Loucy (cell line): ENCODE measurements around the gene ALX1.

Experiments
- H2AFZ ChIP-seq: fragments of 200-600 bp; sonication (generic); 2 replicates; pipeline ENCODE4 v1.6.0; 2016; ENCODE audit warnings: antibody characterized with exemption, mild to moderate bottlenecking, low read length, moderate library complexity
- H3F3A ChIP-seq: fragments of 200-600 bp; 2 replicates; pipeline ENCODE4 v1.6.0; 2016; ENCODE audit warnings: antibody characterized with exemption, low read depth, mild to moderate bottlenecking
- H3K27me3 ChIP-seq: fragments of 200-600 bp; sonication (generic); 2 replicates; pipeline ENCODE4 v1.6.1; 2014; ENCODE audit warnings: low read length, mild to moderate bottlenecking; ENCODE audit not compliant: insufficient read depth, poor library complexity, severe bottlenecking
- H3K36me3 ChIP-seq: fragments of 200-600 bp; sonication (generic); 2 replicates; pipeline ENCODE4 v1.6.1; 2016; ENCODE audit warnings: low read length; ENCODE audit not compliant: insufficient read depth
- H3K4me1 ChIP-seq: fragments of 200-600 bp; sonication (generic); 2 replicates; pipeline ENCODE4 v1.5.1; 2014; ENCODE audit warnings: low read length, mild to moderate bottlenecking; ENCODE audit not compliant: insufficient read depth, poor library complexity, severe bottlenecking
- H3K4me2 ChIP-seq: fragments of 200-600 bp; sonication (generic); 2 replicates; pipeline ENCODE4 v1.6.0; 2014; ENCODE audit warnings: antibody characterized with exemption, low read length, low read depth, mild to moderate bottlenecking; ENCODE audit not compliant: poor library complexity, severe bottlenecking
- H3K4me3 ChIP-seq: fragments of 200-600 bp; sonication (generic); 2 replicates; pipeline ENCODE4 v1.5.1; 2014; ENCODE audit warnings: low read length, mild to moderate bottlenecking, mixed read lengths; ENCODE audit not compliant: poor library complexity, severe bottlenecking
- H3K79me2 ChIP-seq: fragments of 200-600 bp; sonication (generic); 2 replicates; pipeline ENCODE4 v1.6.1; 2014; ENCODE audit warnings: low read length; ENCODE audit not compliant: insufficient read depth
- H3K9ac ChIP-seq: fragments of 200-600 bp; sonication (generic); 2 replicates; pipeline ENCODE4 v1.6.0; 2014; ENCODE audit warnings: mild to moderate bottlenecking, low read depth, low read length, moderate library complexity; ENCODE audit not compliant: poor library complexity, severe bottlenecking
- H3K9me2 ChIP-seq: fragments of 200-600 bp; sonication (generic); replicated peaks from 2 replicates; pipeline ENCODE4 v1.6.1; 2016; ENCODE audit warnings: low read depth, low read length, mixed read lengths
- H3K9me3 ChIP-seq: fragments of 200-600 bp; sonication (generic); 2 replicates; pipeline ENCODE4 v1.6.1; 2014; ENCODE audit warnings: mild to moderate bottlenecking, antibody characterized with exemption, low read length, low read depth; ENCODE audit not compliant: insufficient read depth
- H4K20me1 ChIP-seq: fragments of 200-600 bp; sonication (generic); 2 replicates; pipeline ENCODE4 v1.6.0; 2014; ENCODE audit warnings: antibody characterized with exemption, low read length, mild to moderate bottlenecking; ENCODE audit not compliant: insufficient read depth, poor library complexity, severe bottlenecking
- CTCF ChIP-seq: fragments of 200-600 bp; sonication (generic); conservative IDR thresholded peaks from 2 replicates; pipeline ENCODE4 v1.5.1; 2014; ENCODE audit warnings: mild to moderate bottlenecking, antibody characterized with exemption, low read length
- EZH2phosphoT487 ChIP-seq: fragments of 200-600 bp; IDR thresholded peaks from 2 replicates; pipeline ENCODE4 v1.6.1; 2018; ENCODE audit warnings: antibody characterized with exemption, mild to moderate bottlenecking, moderate library complexity, borderline replicate concordance

ALX1 gene

GRCh38 chr12:85277900-85278597 lies 2.0 kb upstream of the ALX1 start:
- Histone ChIP-seq H3F3A (no peaks in the 10 kb centered on the region), H3K4me3 (no peak overlapping the region), H3K79me2 (no peaks in the 10 kb centered on the region), H3K27me3 (no peaks in the 10 kb centered on the region), H3K36me3 (no peaks in the 10 kb centered on the region), H3K9me2 (no peaks in the 10 kb centered on the region), H3K9ac (no peak overlapping the region), H2AFZ (no peak overlapping the region), H3K4me1 (no peaks in the 10 kb centered on the region), H3K9me3 (no peaks in the 10 kb centered on the region), H4K20me1 (no peaks in the 10 kb centered on the region), H3K4me2 (no peak overlapping the region)
- TF ChIP-seq CTCF = no peak

- Histone ChIP-seq H3K9me3 (no peaks in the 10 kb centered on the region), H3K36me3 (no peaks in the 10 kb centered on the region), H3K4me3 (no peak overlapping the region), H4K20me1 (no peaks in the 10 kb centered on the region), H3K4me2 (no peak overlapping the region), H3K27me3 (no peaks in the 10 kb centered on the region), H2AFZ (no peak overlapping the region), H3K79me2 (no peaks in the 10 kb centered on the region), H3F3A (no peaks in the 10 kb centered on the region), H3K4me1 (no peaks in the 10 kb centered on the region), H3K9ac (no peak overlapping the region), H3K9me2 (no peaks in the 10 kb centered on the region)
- no peak for TF ChIP-seq CTCF
- TF ChIP-seq EZH2phosphoT487 = no peak
These were observed 1.2 kb upstream of the ALX1 start for GRCh38 chr12:85278598-85279448.

GRCh38 chr12:85279449-85280164 lies 413 bp upstream of the ALX1 start:
- no peak for TF ChIP-seq EZH2phosphoT487
- no peak for TF ChIP-seq CTCF
- H4K20me1 ChIP-seq = no peaks in the 10 kb centered on the region
- H3K4me3 ChIP-seq = no peak overlapping the region
- H3K4me2 ChIP-seq = no peak overlapping the region
- H3K4me1 ChIP-seq = no peaks in the 10 kb centered on the region
- H3K9me2 ChIP-seq = no peaks in the 10 kb centered on the region
- no peaks in the 10 kb centered on the region for H3K79me2 ChIP-seq
- H3K9ac ChIP-seq = no peak overlapping the region
- H3K27me3 ChIP-seq = no peaks in the 10 kb centered on the region
- no peaks in the 10 kb centered on the region for H3K9me3 ChIP-seq
- no peaks in the 10 kb centered on the region for H3F3A ChIP-seq
- no peaks in the 10 kb centered on the region for H3K36me3 ChIP-seq
- no peak overlapping the region for H2AFZ ChIP-seq
